Small intestine (tissue), 7 donors: ENCODE data around the gene PRDM16. TPM values are rescaled to one million over a fixed set of nuclear protein-coding genes. Genes with fewer than 3 reads are reported as not detected.

Source experiments
- DNase-seq, 2 donors: peaks; one replicate each; pipeline versions ENCODE4 v3.0.0 to v3.0.0-alpha.2; 2013
- FAIRE-seq: peaks from 2 replicates; lab custom pipeline; 2012; peaks lifted over from hg19 to GRCh38; lab: Jason Lieb, UNC
- H3K27ac ChIP-seq, 3 donors: one replicate each; pipeline ENCODE4 v1.5.1; 2013; ENCODE audit warnings: low read length in 2 of 3, mild to moderate bottlenecking in 2 of 3, control low read depth in 1 of 3, inconsistent platforms in 1 of 3, low read depth in 1 of 3, moderate library complexity in 1 of 3
- H3K27me3 ChIP-seq, 3 donors: one replicate each; pipeline ENCODE4 v1.6.1; 2013; ENCODE audit warnings: low read length in 3 of 3, inconsistent platforms in 1 of 3; ENCODE audit not compliant: control insufficient read depth in 3 of 3, insufficient read depth in 3 of 3
- H3K36me3 ChIP-seq, 3 donors: one replicate each; pipeline ENCODE4 v1.6.1; 2013; ENCODE audit warnings: low read length in 3 of 3, inconsistent platforms in 1 of 3, low read depth in 1 of 3, mild to moderate bottlenecking in 1 of 3, moderate library complexity in 1 of 3; ENCODE audit not compliant: control insufficient read depth in 3 of 3, insufficient read depth in 2 of 3
- H3K4me1 ChIP-seq, 3 donors: one replicate each; pipeline ENCODE4 v1.6.1; 2013; ENCODE audit warnings: low read length in 2 of 3, inconsistent platforms in 1 of 3, low read depth in 1 of 3, mild to moderate bottlenecking in 1 of 3, moderate library complexity in 1 of 3; ENCODE audit not compliant: control insufficient read depth in 3 of 3, insufficient read depth in 2 of 3
- H3K4me3 ChIP-seq, 3 donors: one replicate each; pipeline ENCODE4 v1.5.1; 2013; ENCODE audit warnings: low read length in 3 of 3, control low read depth in 1 of 3, inconsistent platforms in 1 of 3, low read depth in 1 of 3, mild to moderate bottlenecking in 1 of 3, moderate library complexity in 1 of 3
- H3K9me3 ChIP-seq, 2 donors: one replicate each; pipeline ENCODE4 v1.6.1; 2013; ENCODE audit warnings: low read depth in 1 of 2, low read length in 1 of 2; ENCODE audit not compliant: control insufficient read depth in 2 of 2, insufficient read depth in 1 of 2
- WGBS, 3 donors: extraction: QIAGEN DNeasy Blood & Tissue Kit; methylation state at CpG; one replicate each; pipeline ENCODE4 v1.1.7; 2013; 5-methylcytosine and 5-hydroxymethylcytosine counted together
- polyA plus RNA-seq, 4 donors: library from polyadenylated mRNA; stranded (reverse) in 3 of 4; unstranded in 1 of 4; fragments of 200-250 nt in 3 of 4; fragments of 120-200 nt in 1 of 4; gene quantifications; one replicate each; pipeline versions ENCODE4 v1.2.1 to v1.2.3, GENCODE V29; 2013
- donor health status: healthy with polysubstance abuse.
- donor health status: control.
- donor health status: control.
- donor health status: Bipolar disorder and iron deficiency.
- donor health status: healthy.

PRDM16 gene
- polyA plus RNA-seq, 4 donors = 5.4 to 11.4 (median 8.2) TPM

DNA sequence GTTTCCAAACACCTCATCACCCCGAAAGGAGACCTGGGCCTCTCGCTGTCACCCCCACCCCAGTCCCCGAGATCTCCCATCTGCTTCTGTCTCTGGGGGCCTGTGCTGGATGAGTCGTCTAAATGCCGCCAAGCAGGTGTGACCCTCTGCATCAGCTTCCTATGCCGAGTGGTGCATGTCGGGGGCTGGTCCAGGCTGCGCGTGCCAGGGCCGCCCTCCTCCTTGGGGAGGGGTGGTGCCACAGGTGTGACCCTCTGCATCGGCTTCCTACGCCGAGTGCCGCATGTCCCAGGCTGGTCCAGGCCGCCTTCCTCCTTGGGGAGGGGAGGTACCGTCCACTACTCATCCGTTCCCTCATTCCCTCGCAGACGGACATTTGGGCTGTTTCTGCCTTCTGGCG is 115.7 kb downstream of the PRDM16 start:
- no peak overlapping the region for H3K27ac ChIP-seq
- FAIRE-seq = no peak
- no peak overlapping the region for H3K4me3 ChIP-seq
- no peak for DNase-seq
- H3K4me1 ChIP-seq = peaks cover 0 to 11% (median 0%) of the 10 kb centered on the region in 3 donors
- H3K36me3 ChIP-seq = peaks cover 0 to 57% (median 0%) of the 10 kb centered on the region in 3 donors
- H3K27me3 ChIP-seq = no peaks in the 10 kb centered on the region
- H3K9me3 ChIP-seq = no peaks in the 10 kb centered on the region
- 92 to 96% (median 96%) methylated on average over 20 of the region's 20 CpGs for WGBS, 3 donors

DNA sequence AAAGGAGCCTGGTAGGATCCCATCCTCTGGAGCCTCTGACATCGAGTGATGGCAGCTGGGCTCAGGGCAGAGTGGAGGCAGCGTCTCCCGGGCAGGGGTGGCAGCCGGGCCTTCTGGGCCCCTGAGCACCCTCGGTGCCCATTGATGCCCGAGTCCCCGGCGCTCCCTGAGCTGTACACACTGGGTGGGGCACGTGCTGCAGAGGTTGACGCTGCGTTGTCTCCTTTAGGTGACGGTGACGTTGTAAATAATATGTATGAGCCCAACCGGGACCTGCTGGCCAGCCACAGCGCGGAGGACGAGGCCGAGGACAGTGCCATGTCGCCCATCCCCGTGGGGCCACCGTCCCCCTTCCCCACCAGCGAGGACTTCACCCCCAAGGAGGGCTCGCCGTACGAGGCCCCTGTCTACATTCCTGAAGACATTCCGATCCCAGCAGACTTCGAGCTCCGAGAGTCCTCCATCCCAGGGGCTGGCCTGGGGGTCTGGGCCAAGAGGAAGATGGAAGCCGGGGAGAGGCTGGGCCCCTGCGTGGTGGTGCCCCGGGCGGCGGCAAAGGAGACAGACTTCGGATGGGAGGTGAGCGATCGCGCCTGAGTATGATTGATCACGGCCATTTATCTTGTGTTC is 117.0 kb downstream of the PRDM16 start:
- FAIRE-seq = no peak
- WGBS, 3 donors = 79 to 91% (median 90%) methylated on average over 38 of the region's 38 CpGs
- H3K27me3 ChIP-seq = no peaks in the 10 kb centered on the region
- no peak overlapping the region for H3K27ac ChIP-seq
- no peak overlapping the region for H3K4me3 ChIP-seq
- peaks cover 0 to 57% (median 0%) of the 10 kb centered on the region in 3 donors for H3K36me3 ChIP-seq
- no peak for DNase-seq
- peaks cover 0 to 11% (median 0%) of the 10 kb centered on the region in 3 donors for H3K4me1 ChIP-seq
- peaks cover 0 to 3% of the 10 kb centered on the region in 2 donors for H3K9me3 ChIP-seq

DNA sequence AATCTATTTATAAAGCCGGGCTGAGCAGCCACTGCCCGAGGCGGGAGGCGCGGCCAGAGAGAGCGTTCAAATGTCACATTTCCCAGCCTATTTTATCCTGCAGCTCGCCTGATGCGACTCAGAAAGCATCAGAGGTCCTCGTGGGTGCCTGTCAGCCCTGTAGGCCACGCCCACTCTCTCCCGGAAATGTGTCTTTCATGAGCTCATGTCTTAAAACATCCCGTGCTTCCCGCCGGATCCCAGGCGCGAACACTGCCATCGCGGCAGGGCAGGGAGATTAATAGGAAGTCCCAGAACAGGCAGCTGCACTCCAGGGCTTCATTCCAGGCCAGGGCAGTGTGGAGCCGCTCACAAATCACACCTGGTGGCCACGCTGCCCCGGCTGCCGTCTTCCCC is 117.5 kb downstream of the PRDM16 start:
- FAIRE-seq (no peak), DNase-seq (peak in 1 of 2 donors; percentile 58)
- no peak overlapping the region for H3K4me3 ChIP-seq
- H3K27ac ChIP-seq = peak overlapping the region in 1 of 3 donors; percentile 26
- H3K4me1 ChIP-seq = peaks cover 0 to 11% (median 0%) of the 10 kb centered on the region in 3 donors
- 49 to 80% (median 78%) methylated on average over 22 of the region's 22 CpGs for WGBS, 3 donors
- H3K9me3 ChIP-seq = peaks cover 0 to 8% of the 10 kb centered on the region in 2 donors
- no peaks in the 10 kb centered on the region for H3K27me3 ChIP-seq
- H3K36me3 ChIP-seq = peaks cover 0 to 60% (median 0%) of the 10 kb centered on the region in 3 donors

DNA sequence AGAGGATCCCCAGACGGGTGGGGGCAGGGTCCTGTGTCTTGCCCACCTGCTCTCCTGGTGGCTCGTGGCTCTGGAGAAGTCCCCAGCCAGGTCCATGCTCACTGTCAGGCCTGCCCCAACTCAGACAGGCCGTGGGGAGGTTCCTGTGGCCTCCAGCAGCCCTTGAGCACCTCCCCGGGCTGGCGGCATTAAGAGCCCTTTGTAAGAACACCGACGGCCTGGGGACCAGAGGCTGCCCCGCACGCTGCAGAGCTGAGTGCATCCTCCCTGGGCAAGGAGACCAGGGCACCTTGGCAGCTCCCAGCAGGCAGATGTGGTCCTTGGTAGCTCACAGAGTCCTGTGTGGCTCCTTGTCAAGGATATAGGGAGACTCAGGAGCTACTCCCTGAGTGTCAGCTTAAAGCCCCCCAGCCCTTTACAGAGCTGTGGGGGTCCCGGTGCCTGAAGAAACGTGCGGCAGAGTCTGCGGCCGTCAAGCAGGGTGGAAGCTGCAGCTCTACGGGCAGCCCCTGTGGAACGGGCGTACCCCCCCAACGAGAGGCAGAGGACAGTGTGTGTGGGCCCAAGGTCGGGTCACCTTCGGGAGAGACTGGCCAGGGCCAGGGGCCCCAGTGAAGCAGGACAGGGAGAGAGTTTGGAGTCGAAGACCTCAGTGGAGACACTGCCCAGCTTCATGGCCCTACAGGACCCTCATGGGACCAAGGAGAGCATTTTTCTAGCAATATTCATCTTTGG is 118.6 kb downstream of the PRDM16 start:
- FAIRE-seq (no peak), DNase-seq (no peak)
- Histone ChIP-seq H3K36me3 (peaks cover 0 to 62% (median 0%) of the 10 kb centered on the region in 3 donors), H3K4me3 (no peak overlapping the region), H3K27me3 (no peaks in the 10 kb centered on the region), H3K4me1 (peaks cover 0 to 18% (median 0%) of the 10 kb centered on the region in 3 donors), H3K27ac (no peak overlapping the region), H3K9me3 (peaks cover 0 to 13% of the 10 kb centered on the region in 2 donors)
- WGBS, 3 donors = 89 to 94% (median 89%) methylated on average over 21 of the region's 21 CpGs

DNA sequence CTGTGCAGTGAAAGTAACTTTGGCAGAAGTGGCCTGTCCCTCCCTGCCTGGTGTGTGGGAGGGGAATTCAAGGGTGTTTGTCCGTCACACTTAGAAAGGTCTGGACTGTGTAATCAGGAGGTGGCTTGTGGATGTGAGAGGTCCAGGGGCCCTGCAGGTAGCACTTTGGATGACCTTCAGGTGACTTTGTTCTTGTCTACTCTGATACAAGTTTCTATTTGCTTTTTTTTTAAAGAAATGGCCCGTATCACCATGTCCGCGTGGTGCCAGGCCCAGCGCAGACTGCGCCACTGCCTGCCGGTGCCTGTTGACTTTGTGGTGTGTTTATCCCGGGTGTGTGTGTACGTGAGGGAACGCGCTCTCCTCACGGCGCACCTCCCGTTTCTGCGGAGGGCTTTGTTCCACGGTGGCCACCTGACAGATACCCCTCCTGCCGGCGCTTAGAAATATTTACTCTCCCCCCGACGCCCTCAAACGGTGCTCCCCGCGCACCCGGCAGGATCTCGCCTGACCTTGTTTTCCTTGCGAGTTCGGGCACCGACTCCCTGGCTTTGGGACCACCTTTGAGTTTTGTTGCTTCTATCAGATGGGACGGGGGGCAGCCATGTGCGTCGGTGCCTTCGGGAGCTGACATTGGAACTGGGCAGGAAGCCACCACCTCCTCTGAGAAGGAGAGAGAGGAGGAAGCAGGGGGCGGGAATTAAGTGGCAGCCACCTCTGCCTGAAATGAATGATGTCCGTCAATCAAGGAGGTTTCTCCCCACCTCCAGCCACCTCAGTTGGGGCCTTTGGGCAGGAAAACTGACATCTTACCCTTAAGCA is 119.4 kb downstream of the PRDM16 start:
- peaks cover 0 to 13% of the 10 kb centered on the region in 2 donors for H3K9me3 ChIP-seq
- 81 to 91% (median 84%) methylated on average over 31 to 34 of the region's 34 CpGs for WGBS, 3 donors
- peaks cover 0 to 21% (median 0%) of the 10 kb centered on the region in 3 donors for H3K4me1 ChIP-seq
- H3K36me3 ChIP-seq = peaks cover 0 to 62% (median 0%) of the 10 kb centered on the region in 3 donors
- FAIRE-seq = no peak
- H3K27me3 ChIP-seq = no peaks in the 10 kb centered on the region
- no peak overlapping the region for H3K27ac ChIP-seq
- H3K4me3 ChIP-seq = no peak overlapping the region
- DNase-seq = no peak

DNA sequence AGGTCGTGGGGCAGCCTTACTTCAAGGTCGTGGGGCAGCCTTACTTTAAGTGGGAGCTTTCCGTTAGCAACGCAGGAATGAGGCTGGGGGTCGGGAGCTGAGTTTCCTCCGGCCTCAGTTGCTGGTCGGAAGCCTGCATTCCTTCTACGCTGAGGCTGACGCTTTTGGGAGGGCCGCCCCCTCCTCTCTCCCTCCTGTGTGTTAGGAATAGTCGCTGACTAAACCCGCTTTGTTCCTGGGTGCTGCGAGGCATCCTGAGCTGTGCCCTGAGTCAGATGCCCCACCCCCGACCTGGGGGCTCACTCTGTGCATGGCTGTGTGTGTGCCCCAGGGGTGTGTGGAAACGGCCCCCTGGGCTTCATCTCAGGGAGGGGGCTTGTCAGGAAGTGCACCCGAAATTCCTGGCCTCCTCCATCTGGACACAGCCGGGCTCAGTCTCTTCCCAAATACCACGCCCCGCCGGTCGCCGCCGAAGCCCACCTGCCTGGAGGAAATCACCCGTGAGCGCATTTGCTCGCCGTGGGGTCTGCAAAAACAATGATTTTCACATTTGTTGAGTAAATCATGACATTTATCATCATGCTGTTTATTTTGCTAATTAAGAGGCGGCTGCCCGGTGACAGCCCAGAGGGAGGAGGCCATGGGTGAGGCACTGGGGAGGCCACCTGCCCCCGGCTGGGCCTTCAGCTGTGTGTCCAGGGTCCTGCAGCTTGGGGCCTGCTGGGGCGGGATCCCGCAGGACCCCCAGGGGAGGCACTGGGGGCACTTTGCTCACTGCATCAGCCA is 121.4 kb downstream of the PRDM16 start:
- Histone ChIP-seq H3K9me3 (peaks cover 0 to 13% of the 10 kb centered on the region in 2 donors), H3K27ac (no peak overlapping the region), H3K4me1 (peaks cover 0 to 18% (median 0%) of the 10 kb centered on the region in 3 donors), H3K27me3 (no peaks in the 10 kb centered on the region), H3K4me3 (no peak overlapping the region), H3K36me3 (peaks cover 0 to 70% (median 0%) of the 10 kb centered on the region in 3 donors)
- WGBS, 3 donors = 81 to 87% (median 83%) methylated on average over 31 to 32 of the region's 32 CpGs
- no peak for FAIRE-seq
- DNase-seq = no peak

DNA sequence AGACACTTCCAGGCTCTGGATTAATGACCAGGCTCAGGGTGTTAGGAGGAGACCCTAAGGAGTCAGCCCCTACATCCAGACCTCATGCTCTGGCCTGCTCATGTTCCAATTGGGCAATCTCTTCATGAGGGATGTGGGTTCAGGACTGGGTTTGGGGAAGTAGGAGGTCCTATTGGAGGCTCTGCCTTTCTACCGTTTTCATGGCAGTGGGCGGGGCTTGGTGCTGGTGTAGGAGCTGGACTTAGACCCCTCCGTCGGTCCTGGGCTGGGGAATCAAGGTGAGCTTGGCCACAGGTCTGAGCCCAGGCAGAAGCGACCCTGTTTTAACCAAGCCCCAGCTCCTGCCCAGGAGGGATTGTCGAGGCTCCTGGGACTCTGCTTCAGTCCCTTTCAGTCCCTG is 123.4 kb downstream of the PRDM16 start:
- Histone ChIP-seq H3K27ac (peak overlapping the region in 2 of 3 donors; percentile 11 to 80), H3K36me3 (peaks cover 0 to 69% (median 0%) of the 10 kb centered on the region in 3 donors), H3K4me3 (no peak overlapping the region), H3K4me1 (peaks cover 0 to 11% (median 0%) of the 10 kb centered on the region in 3 donors), H3K27me3 (no peaks in the 10 kb centered on the region), H3K9me3 (peaks cover 0 to 13% of the 10 kb centered on the region in 2 donors)
- WGBS, 3 donors = 17 to 60% (median 24%) methylated on average over 6 of the region's 6 CpGs
- DNase-seq (peak; percentile 57 to 82), FAIRE-seq (no peak)
